Measurements from ENCODE around the gene FBN1.

Gene FBN1

DNA sequence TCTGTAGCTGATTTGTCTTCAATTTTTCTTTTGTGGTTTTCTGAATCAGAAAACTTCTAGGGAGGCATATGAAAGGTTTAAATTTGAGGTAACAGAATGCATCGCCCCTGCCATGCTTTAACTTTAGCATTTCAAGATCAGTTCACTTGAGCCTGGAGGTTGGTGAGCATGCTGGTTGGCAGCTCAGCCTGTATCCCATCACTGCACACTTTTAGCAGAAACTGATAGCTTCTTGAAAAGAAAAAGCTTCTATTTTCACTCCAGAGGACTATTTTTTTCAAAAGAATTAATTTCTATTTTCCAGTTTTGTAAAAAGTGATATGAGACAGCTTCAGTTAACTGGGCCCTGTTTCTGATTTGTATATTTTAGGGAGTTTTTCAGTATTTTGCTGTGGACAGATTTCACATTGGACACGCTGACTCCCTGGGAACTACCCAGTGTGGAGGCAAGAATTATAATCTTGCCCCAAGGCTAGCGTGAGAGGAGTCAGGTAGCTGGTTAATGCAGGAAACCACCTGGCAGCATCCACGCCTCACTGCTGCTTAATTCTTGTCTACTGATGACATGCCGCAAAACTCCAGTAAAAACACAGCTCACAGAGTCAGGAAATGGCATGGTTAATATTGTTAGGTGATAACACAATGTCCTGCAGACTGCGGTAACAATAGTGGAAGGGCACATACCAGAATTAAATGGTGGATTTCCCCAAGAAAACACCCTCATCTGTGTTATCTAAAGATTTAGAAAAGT is 242.9 kb downstream of the FBN1 start:
- Histone ChIP-seq H3K9me3 (ENCODE audit: control insufficient read depth, low read depth, low read length) (no peaks in the 10 kb centered on the region), H3K27ac (ENCODE audit: low read length) (no peak overlapping the region), H3K4me1 (ENCODE audit: control insufficient read depth, low read depth, low read length) (no peaks in the 10 kb centered on the region), H3K36me3 (ENCODE audit: control insufficient read depth, low read depth, low read length) (no peaks in the 10 kb centered on the region), H3K9ac (ENCODE audit: low read length) (no peak overlapping the region), H3K27me3 (ENCODE audit: control insufficient read depth, insufficient read depth, low read length) (no peaks in the 10 kb centered on the region), H3K4me3 (ENCODE audit: low read length) (no peak overlapping the region)

DNA sequence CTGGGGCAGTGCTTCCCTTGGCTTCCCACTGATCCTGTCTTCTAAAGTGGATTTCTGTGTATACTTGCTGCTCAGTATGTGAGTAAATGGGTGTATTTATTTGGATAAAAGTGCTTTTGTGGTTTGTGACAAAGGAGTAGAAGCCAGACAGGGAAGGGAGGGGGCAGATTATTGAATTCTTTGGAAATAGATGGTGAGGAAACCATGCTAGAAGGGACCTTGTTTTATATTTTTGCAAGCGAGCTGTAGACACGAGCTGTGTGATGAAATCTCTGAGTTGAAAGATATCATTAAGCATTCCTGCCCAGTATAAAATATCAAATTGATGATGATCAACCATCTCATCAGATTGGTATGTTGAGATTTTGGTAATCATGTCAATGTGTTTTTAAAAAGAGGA is 245.4 kb downstream of the FBN1 start:
- Histone ChIP-seq H3K27me3 (ENCODE audit: control insufficient read depth, insufficient read depth, low read length) (no peaks in the 10 kb centered on the region), H3K36me3 (ENCODE audit: control insufficient read depth, low read depth, low read length) (no peaks in the 10 kb centered on the region), H3K9ac (ENCODE audit: low read length) (no peak overlapping the region), H3K9me3 (ENCODE audit: control insufficient read depth, low read depth, low read length) (no peaks in the 10 kb centered on the region), H3K4me3 (ENCODE audit: low read length) (no peak overlapping the region), H3K4me1 (ENCODE audit: control insufficient read depth, low read depth, low read length) (no peaks in the 10 kb centered on the region), H3K27ac (ENCODE audit: low read length) (no peak overlapping the region)

DNA sequence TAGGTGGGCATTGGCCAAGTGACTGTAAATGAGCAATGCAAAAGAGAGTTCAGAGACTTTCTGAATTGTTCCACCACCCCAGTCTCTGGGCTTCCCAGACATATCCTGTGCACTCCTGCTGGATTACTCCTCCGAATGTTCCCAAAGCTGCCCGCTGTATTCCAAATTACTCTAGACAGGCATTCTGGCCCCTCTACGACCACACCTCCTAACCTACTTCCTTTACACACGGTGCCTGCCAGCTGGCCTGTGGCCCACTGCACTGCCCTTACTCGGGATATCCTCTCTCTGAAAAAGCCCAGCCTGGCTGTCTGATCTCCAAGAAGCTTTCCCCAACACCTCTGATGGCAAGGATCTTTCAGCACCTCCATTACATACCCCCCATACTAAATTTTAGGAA is 247.7 kb downstream of the FBN1 start:
- Histone ChIP-seq H3K27ac (ENCODE audit: low read length) (no peak overlapping the region), H3K4me3 (ENCODE audit: low read length) (no peak overlapping the region), H3K9me3 (ENCODE audit: control insufficient read depth, low read depth, low read length) (no peaks in the 10 kb centered on the region), H3K27me3 (ENCODE audit: control insufficient read depth, insufficient read depth, low read length) (no peaks in the 10 kb centered on the region), H3K36me3 (ENCODE audit: control insufficient read depth, low read depth, low read length) (no peaks in the 10 kb centered on the region), H3K9ac (ENCODE audit: low read length) (no peak overlapping the region), H3K4me1 (ENCODE audit: control insufficient read depth, low read depth, low read length) (no peaks in the 10 kb centered on the region)

DNA sequence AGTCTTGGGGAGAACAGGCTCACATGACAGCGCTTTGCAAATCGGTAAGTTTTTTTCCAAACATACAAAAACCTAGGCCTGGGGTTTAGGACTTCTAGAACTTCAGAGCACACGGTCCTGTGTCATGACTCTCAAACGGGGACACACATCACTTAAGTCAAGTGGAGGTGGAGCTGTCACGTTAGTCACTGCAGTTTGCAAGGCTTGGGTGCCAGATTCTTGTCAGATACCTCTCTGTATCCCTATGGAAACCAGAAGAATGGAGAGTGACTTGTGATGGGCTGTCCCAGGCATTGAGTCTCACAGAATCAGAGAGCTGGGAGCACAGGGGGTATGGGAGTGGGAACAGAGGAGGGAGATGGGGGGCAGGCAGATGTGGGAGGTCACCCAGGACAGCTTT is 249.5 kb downstream of the FBN1 start:
- no peak overlapping the region for H3K4me3 ChIP-seq (ENCODE audit: low read length)
- H3K36me3 ChIP-seq (ENCODE audit: control insufficient read depth, low read depth, low read length): no peaks in the 10 kb centered on the region
- no peaks in the 10 kb centered on the region for H3K4me1 ChIP-seq (ENCODE audit: control insufficient read depth, low read depth, low read length)
- no peak overlapping the region for H3K27ac ChIP-seq (ENCODE audit: low read length)
- no peaks in the 10 kb centered on the region for H3K9me3 ChIP-seq (ENCODE audit: control insufficient read depth, low read depth, low read length)
- no peak overlapping the region for H3K9ac ChIP-seq (ENCODE audit: low read length)
- no peaks in the 10 kb centered on the region for H3K27me3 ChIP-seq (ENCODE audit: control insufficient read depth, insufficient read depth, low read length)

DNA sequence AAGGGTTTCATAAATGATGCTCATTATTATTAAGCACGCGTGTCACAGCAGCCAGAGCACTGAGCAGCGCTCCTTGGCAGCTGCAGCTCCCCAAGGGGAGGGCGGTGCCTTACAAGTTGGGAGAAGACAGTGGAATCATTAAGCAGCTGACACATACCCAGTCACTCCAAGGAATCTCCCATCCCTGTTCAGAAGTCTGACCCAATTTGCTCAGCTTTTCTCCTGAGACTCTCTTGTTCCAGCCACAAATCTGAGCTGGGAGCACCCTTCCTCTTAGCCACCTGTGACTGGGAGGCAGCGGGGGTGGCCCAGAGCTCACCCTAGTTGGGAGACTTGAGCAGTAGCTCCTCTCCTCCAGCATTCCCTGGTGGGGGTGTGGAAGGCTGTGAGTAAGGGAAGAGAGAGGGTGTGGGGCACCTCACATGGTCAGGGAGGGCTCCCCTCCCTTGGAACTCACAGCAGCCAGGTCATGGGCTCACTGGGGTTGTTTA is 249.9 kb downstream of the FBN1 start:
- Histone ChIP-seq H3K27me3 (ENCODE audit: control insufficient read depth, insufficient read depth, low read length) (no peaks in the 10 kb centered on the region), H3K4me1 (ENCODE audit: control insufficient read depth, low read depth, low read length) (no peaks in the 10 kb centered on the region), H3K9me3 (ENCODE audit: control insufficient read depth, low read depth, low read length) (no peaks in the 10 kb centered on the region), H3K9ac (ENCODE audit: low read length) (no peak overlapping the region), H3K4me3 (ENCODE audit: low read length) (no peak overlapping the region), H3K36me3 (ENCODE audit: control insufficient read depth, low read depth, low read length) (no peaks in the 10 kb centered on the region), H3K27ac (ENCODE audit: low read length) (no peak overlapping the region)

DNA sequence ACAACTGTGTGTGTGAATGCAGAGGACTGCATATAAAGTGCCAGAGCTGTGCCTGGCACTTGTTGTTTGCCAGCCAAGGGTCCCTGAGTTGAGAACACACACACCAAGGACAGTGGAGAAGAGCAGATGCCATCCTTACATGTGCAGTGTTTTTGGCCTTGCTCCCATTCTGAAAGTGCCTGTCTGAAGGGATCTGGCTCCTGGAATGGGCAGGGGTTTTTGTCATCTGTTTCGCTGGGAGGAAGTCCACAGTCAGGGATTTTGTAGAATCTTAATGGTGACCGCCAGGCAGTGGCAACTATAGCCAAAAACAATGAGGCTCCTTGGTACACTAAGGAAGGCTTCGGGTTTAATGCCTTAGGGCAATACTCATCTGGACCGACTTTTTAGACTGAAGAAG is 250.5 kb downstream of the FBN1 start:
- Histone ChIP-seq H3K4me1 (ENCODE audit: control insufficient read depth, low read depth, low read length) (no peaks in the 10 kb centered on the region), H3K4me3 (ENCODE audit: low read length) (no peak overlapping the region), H3K9me3 (ENCODE audit: control insufficient read depth, low read depth, low read length) (no peaks in the 10 kb centered on the region), H3K36me3 (ENCODE audit: control insufficient read depth, low read depth, low read length) (no peaks in the 10 kb centered on the region), H3K27ac (ENCODE audit: low read length) (no peak overlapping the region), H3K9ac (ENCODE audit: low read length) (no peak overlapping the region), H3K27me3 (ENCODE audit: control insufficient read depth, insufficient read depth, low read length) (no peaks in the 10 kb centered on the region)

DNA sequence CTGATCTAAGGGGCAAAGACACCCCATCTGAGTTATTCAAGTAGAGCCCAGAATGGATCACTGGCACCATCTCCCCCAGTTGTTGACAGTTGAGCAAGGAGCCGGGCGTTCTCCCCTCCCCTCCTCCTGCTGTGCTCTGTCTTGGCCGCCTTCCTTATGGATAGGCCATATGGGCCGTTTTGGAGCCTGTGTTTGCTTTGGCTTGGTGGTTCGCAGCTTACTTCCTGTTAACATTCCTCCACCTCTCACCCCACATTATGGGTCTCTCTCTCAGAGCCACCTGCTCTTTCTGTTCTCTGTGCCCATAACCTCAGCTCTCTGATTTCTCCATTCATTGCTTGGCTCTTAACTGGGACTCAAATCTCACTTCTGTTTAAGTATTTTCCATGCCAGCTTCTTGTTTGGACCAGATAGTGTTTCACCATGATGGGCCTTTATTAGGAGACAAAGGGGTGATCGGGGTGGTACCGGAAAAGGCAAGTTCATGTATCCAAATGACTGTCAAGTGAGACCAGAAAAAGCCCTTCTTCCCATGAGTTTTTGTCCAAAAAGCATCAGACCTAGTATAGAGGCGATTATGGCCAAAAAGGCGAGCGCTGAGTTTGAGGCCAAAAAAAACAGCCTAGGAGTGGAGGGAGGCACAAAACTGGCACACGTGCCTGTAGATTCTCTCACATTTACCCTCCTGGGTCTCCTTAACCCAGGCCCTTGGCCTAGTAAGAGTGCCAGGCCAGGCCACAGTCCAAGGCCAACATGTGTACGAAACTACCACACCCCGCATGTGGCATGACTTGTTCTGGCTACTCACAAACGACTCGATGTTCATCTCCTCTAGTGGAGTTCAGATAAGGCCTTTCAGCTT is 251.6 kb downstream of the FBN1 start:
- Histone ChIP-seq H3K27me3 (ENCODE audit: control insufficient read depth, insufficient read depth, low read length) (no peaks in the 10 kb centered on the region), H3K4me1 (ENCODE audit: control insufficient read depth, low read depth, low read length) (peaks cover 2% of the 10 kb centered on the region), H3K36me3 (ENCODE audit: control insufficient read depth, low read depth, low read length) (no peaks in the 10 kb centered on the region), H3K9ac (ENCODE audit: low read length) (no peak overlapping the region), H3K4me3 (ENCODE audit: low read length) (no peak overlapping the region), H3K27ac (ENCODE audit: low read length) (no peak overlapping the region), H3K9me3 (ENCODE audit: control insufficient read depth, low read depth, low read length) (no peaks in the 10 kb centered on the region)

DNA sequence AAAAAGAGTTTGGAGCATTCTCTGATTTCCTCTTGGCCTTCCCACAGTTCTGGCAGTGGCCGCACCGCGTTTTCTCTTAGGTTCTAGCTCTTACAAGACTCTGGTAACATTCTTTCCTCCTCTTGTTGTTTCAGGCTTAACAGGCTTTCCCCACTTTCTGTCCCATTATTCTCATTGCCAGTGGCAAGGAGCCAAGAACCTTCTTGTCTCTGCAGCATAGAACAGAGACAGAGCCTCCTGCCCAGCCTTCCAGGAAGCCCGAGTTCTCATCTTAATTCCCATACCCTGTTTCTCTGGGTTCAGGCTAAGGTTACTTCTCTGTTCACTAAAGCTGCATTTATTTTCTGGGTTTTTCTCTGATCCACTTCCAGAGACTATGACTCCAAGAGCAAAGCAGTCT is 253.2 kb downstream of the FBN1 start:
- no peaks in the 10 kb centered on the region for H3K9me3 ChIP-seq (ENCODE audit: control insufficient read depth, low read depth, low read length)
- no peak overlapping the region for H3K27ac ChIP-seq (ENCODE audit: low read length)
- no peaks in the 10 kb centered on the region for H3K27me3 ChIP-seq (ENCODE audit: control insufficient read depth, insufficient read depth, low read length)
- no peak overlapping the region for H3K9ac ChIP-seq (ENCODE audit: low read length)
- H3K36me3 ChIP-seq (ENCODE audit: control insufficient read depth, low read depth, low read length): no peaks in the 10 kb centered on the region
- H3K4me1 ChIP-seq (ENCODE audit: control insufficient read depth, low read depth, low read length): peaks cover 2% of the 10 kb centered on the region
- H3K4me3 ChIP-seq (ENCODE audit: low read length): no peak overlapping the region

DNA sequence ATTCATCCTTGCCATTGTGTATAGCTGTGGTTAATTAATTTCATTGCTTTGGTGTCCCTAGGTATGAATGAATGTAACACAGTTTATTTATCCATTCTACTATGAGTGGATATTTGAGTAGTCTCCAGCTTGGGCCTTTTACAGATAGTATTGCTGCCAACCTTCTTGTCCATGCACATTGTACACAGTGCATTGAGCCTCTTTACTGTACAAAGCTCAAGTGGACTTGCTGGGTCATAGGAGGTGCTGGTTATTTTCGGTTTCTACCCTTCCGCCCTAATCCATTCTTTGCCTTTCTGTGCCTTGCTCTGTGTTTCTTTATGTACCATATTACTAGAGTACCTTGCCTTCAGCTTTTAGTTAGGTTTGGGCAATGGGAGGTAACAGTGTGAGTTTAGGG is 253.6 kb downstream of the FBN1 start:
- no peaks in the 10 kb centered on the region for H3K9me3 ChIP-seq (ENCODE audit: control insufficient read depth, low read depth, low read length)
- H3K36me3 ChIP-seq (ENCODE audit: control insufficient read depth, low read depth, low read length): no peaks in the 10 kb centered on the region
- no peak overlapping the region for H3K4me3 ChIP-seq (ENCODE audit: low read length)
- no peak overlapping the region for H3K9ac ChIP-seq (ENCODE audit: low read length)
- no peaks in the 10 kb centered on the region for H3K27me3 ChIP-seq (ENCODE audit: control insufficient read depth, insufficient read depth, low read length)
- peaks cover 2% of the 10 kb centered on the region for H3K4me1 ChIP-seq (ENCODE audit: control insufficient read depth, low read depth, low read length)
- no peak overlapping the region for H3K27ac ChIP-seq (ENCODE audit: low read length)

DNA sequence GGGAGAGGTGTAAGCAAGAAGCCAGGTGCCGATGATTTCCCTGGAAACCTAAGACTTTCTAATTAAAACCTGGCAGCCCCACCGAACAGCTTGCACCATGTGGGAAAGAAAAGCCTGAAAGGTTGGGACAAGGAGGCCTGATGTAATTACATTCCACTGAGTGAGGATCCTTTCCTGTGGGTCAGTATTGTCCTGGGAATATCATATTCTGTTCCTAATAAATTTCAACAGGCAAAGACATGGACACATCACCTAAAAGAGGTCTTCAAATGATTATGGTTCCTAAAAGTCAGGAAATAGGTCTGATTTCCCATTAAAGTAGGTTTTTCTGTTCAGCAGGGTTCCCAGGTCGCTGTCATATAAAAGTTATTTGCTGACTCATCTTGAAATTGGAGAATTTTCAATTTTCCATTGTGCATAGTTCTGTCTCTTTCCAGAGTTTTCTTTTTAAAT is 255.8 kb downstream of the FBN1 start:
- H3K9ac ChIP-seq (ENCODE audit: low read length): no peak overlapping the region
- no peaks in the 10 kb centered on the region for H3K36me3 ChIP-seq (ENCODE audit: control insufficient read depth, low read depth, low read length)
- no peaks in the 10 kb centered on the region for H3K9me3 ChIP-seq (ENCODE audit: control insufficient read depth, low read depth, low read length)
- no peak overlapping the region for H3K4me3 ChIP-seq (ENCODE audit: low read length)
- H3K4me1 ChIP-seq (ENCODE audit: control insufficient read depth, low read depth, low read length): peaks cover 2% of the 10 kb centered on the region
- H3K27me3 ChIP-seq (ENCODE audit: control insufficient read depth, insufficient read depth, low read length): no peaks in the 10 kb centered on the region
- no peak overlapping the region for H3K27ac ChIP-seq (ENCODE audit: low read length)

DNA sequence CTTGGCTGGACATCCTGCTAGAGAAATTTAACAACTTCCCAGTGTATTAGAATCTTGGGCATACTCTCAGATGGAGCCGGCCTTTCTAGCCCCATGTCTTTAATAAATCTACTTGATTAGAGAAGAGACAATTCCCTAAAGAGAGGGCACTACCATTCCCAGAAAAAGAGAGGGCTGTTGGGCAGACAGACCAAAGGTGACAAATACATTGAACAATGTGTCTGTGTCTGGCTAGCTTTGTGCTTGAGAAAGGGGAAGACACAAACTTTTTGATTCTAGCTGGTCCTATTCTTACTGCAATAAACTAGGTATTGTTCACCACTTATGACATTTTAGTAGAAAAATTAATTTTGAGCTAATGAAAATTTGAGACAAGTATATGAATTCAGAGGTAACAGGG is 256.6 kb downstream of the FBN1 start:
- no peak overlapping the region for H3K27ac ChIP-seq (ENCODE audit: low read length)
- no peak overlapping the region for H3K9ac ChIP-seq (ENCODE audit: low read length)

More for the DNA sequence above, 256.6 kb downstream of the FBN1 start:
- Histone ChIP-seq H3K9me3 (ENCODE audit: control insufficient read depth, low read depth, low read length) (no peaks in the 10 kb centered on the region), H3K4me3 (ENCODE audit: low read length) (no peak overlapping the region), H3K27me3 (ENCODE audit: control insufficient read depth, insufficient read depth, low read length) (no peaks in the 10 kb centered on the region), H3K36me3 (ENCODE audit: control insufficient read depth, low read depth, low read length) (no peaks in the 10 kb centered on the region), H3K4me1 (ENCODE audit: control insufficient read depth, low read depth, low read length) (peaks cover 2% of the 10 kb centered on the region)
